Measurements from ENCODE around the gene KIF1A. TPM values are rescaled to one million over a fixed set of nuclear protein-coding genes. Genes with fewer than 3 reads are reported as not detected.

The KIF1A gene
- total RNA-seq, 1 experiment from 2014 or later: 279 TPM

DNA sequence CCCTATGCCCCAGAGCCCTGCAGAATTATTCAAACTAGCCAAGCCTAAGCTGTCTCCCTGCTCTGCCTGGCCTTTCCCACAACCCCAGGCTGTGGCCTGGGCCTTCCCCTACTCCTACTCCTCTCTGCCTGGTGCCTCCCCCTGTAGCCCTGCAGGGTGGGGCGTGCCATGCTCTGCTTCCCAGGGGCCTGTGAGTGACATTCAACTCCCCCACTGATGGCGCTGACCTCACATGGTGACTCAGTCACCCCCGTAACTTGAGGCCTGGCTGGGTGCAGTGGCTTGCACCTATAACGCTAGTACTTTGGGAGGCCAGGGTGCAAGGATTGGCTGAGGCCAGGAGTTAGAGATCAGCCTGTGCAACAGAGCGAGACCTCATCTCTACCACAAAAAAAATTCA is 60.6 kb downstream of the KIF1A start (continued):
- TF ChIP-seq, protein P1, sequence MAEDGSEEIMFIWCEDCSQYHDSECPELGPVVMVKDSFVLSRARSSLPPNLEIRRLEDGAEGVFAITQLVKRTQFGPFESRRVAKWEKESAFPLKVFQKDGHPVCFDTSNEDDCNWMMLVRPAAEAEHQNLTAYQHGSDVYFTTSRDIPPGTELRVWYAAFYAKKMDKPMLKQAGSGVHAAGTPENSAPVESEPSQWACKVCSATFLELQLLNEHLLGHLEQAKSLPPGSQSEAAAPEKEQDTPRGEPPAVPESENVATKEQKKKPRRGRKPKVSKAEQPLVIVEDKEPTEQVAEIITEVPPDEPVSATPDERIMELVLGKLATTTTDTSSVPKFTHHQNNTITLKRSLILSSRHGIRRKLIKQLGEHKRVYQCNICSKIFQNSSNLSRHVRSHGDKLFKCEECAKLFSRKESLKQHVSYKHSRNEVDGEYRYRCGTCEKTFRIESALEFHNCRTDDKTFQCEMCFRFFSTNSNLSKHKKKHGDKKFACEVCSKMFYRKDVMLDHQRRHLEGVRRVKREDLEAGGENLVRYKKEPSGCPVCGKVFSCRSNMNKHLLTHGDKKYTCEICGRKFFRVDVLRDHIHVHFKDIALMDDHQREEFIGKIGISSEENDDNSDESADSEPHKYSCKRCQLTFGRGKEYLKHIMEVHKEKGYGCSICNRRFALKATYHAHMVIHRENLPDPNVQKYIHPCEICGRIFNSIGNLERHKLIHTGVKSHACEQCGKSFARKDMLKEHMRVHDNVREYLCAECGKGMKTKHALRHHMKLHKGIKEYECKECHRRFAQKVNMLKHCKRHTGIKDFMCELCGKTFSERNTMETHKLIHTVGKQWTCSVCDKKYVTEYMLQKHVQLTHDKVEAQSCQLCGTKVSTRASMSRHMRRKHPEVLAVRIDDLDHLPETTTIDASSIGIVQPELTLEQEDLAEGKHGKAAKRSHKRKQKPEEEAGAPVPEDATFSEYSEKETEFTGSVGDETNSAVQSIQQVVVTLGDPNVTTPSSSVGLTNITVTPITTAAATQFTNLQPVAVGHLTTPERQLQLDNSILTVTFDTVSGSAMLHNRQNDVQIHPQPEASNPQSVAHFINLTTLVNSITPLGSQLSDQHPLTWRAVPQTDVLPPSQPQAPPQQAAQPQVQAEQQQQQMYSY (CRISPR knock-in tag; IDR thresholded peaks at IDR 0.05): no peak
- TF ChIP-seq, protein P2, sequence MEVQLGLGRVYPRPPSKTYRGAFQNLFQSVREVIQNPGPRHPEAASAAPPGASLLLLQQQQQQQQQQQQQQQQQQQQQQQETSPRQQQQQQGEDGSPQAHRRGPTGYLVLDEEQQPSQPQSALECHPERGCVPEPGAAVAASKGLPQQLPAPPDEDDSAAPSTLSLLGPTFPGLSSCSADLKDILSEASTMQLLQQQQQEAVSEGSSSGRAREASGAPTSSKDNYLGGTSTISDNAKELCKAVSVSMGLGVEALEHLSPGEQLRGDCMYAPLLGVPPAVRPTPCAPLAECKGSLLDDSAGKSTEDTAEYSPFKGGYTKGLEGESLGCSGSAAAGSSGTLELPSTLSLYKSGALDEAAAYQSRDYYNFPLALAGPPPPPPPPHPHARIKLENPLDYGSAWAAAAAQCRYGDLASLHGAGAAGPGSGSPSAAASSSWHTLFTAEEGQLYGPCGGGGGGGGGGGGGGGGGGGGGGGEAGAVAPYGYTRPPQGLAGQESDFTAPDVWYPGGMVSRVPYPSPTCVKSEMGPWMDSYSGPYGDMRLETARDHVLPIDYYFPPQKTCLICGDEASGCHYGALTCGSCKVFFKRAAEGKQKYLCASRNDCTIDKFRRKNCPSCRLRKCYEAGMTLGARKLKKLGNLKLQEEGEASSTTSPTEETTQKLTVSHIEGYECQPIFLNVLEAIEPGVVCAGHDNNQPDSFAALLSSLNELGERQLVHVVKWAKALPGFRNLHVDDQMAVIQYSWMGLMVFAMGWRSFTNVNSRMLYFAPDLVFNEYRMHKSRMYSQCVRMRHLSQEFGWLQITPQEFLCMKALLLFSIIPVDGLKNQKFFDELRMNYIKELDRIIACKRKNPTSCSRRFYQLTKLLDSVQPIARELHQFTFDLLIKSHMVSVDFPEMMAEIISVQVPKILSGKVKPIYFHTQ (CRISPR knock-in tag; IDR thresholded peaks at IDR 0.05): no peak
- TF ChIP-seq RELA (CRISPR knock-in tag; IDR thresholded peaks at IDR 0.05; ENCODE audit: borderline replicate concordance) (no peak), CREM (CRISPR knock-in tag; IDR thresholded peaks at IDR 0.05) (no peak), FOXJ3 (CRISPR knock-in tag; IDR thresholded peaks at IDR 0.05; ENCODE audit: borderline replicate concordance) (no peak), ZNF416 (CRISPR knock-in tag; IDR thresholded peaks at IDR 0.05) (no peak), RORB (CRISPR knock-in tag; IDR thresholded peaks at IDR 0.05) (no peak), OVOL2 (CRISPR knock-in tag; IDR thresholded peaks at IDR 0.05; ENCODE audit: borderline replicate concordance) (no peak), IRF2 (CRISPR knock-in tag; IDR thresholded peaks at IDR 0.05; ENCODE audit: borderline replicate concordance, low read depth) (no peak)
- TF ChIP-seq, protein P3, sequence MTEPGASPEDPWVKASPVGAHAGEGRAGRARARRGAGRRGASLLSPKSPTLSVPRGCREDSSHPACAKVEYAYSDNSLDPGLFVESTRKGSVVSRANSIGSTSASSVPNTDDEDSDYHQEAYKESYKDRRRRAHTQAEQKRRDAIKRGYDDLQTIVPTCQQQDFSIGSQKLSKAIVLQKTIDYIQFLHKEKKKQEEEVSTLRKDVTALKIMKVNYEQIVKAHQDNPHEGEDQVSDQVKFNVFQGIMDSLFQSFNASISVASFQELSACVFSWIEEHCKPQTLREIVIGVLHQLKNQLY (CRISPR knock-in tag; IDR thresholded peaks at IDR 0.05): no peak
- TF ChIP-seq, protein P4, sequence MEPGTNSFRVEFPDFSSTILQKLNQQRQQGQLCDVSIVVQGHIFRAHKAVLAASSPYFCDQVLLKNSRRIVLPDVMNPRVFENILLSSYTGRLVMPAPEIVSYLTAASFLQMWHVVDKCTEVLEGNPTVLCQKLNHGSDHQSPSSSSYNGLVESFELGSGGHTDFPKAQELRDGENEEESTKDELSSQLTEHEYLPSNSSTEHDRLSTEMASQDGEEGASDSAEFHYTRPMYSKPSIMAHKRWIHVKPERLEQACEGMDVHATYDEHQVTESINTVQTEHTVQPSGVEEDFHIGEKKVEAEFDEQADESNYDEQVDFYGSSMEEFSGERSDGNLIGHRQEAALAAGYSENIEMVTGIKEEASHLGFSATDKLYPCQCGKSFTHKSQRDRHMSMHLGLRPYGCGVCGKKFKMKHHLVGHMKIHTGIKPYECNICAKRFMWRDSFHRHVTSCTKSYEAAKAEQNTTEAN (CRISPR knock-in tag; IDR thresholded peaks at IDR 0.05): no peak
- TF ChIP-seq, protein P5, sequence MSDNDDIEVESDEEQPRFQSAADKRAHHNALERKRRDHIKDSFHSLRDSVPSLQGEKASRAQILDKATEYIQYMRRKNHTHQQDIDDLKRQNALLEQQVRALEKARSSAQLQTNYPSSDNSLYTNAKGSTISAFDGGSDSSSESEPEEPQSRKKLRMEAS (CRISPR knock-in tag; IDR thresholded peaks at IDR 0.05): no peak
- TF ChIP-seq, protein P6, sequence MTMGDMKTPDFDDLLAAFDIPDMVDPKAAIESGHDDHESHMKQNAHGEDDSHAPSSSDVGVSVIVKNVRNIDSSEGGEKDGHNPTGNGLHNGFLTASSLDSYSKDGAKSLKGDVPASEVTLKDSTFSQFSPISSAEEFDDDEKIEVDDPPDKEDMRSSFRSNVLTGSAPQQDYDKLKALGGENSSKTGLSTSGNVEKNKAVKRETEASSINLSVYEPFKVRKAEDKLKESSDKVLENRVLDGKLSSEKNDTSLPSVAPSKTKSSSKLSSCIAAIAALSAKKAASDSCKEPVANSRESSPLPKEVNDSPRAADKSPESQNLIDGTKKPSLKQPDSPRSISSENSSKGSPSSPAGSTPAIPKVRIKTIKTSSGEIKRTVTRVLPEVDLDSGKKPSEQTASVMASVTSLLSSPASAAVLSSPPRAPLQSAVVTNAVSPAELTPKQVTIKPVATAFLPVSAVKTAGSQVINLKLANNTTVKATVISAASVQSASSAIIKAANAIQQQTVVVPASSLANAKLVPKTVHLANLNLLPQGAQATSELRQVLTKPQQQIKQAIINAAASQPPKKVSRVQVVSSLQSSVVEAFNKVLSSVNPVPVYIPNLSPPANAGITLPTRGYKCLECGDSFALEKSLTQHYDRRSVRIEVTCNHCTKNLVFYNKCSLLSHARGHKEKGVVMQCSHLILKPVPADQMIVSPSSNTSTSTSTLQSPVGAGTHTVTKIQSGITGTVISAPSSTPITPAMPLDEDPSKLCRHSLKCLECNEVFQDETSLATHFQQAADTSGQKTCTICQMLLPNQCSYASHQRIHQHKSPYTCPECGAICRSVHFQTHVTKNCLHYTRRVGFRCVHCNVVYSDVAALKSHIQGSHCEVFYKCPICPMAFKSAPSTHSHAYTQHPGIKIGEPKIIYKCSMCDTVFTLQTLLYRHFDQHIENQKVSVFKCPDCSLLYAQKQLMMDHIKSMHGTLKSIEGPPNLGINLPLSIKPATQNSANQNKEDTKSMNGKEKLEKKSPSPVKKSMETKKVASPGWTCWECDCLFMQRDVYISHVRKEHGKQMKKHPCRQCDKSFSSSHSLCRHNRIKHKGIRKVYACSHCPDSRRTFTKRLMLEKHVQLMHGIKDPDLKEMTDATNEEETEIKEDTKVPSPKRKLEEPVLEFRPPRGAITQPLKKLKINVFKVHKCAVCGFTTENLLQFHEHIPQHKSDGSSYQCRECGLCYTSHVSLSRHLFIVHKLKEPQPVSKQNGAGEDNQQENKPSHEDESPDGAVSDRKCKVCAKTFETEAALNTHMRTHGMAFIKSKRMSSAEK (CRISPR knock-in tag; IDR thresholded peaks at IDR 0.05; ENCODE audit: borderline replicate concordance): no peak
- TF ChIP-seq, protein P7, sequence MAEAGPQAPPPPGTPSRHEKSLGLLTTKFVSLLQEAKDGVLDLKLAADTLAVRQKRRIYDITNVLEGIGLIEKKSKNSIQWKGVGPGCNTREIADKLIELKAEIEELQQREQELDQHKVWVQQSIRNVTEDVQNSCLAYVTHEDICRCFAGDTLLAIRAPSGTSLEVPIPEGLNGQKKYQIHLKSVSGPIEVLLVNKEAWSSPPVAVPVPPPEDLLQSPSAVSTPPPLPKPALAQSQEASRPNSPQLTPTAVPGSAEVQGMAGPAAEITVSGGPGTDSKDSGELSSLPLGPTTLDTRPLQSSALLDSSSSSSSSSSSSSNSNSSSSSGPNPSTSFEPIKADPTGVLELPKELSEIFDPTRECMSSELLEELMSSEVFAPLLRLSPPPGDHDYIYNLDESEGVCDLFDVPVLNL (CRISPR knock-in tag; IDR thresholded peaks at IDR 0.05; ENCODE audit: borderline replicate concordance, low read depth): no peak
- TF ChIP-seq, protein P8, sequence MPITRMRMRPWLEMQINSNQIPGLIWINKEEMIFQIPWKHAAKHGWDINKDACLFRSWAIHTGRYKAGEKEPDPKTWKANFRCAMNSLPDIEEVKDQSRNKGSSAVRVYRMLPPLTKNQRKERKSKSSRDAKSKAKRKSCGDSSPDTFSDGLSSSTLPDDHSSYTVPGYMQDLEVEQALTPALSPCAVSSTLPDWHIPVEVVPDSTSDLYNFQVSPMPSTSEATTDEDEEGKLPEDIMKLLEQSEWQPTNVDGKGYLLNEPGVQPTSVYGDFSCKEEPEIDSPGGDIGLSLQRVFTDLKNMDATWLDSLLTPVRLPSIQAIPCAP (CRISPR knock-in tag; IDR thresholded peaks at IDR 0.05): no peak
